Ovary (tissue), 9 donors: ENCODE data around the gene DENND4C. TPM values are rescaled to one million over a fixed set of nuclear protein-coding genes. Genes with fewer than 3 reads are reported as not detected.

Source experiments
- DNase-seq, 5 donors: peaks; one replicate each; pipeline ENCODE4 v3.0.0-alpha.2; 2019 to 2020
- H3K27ac ChIP-seq, 2 donors: fragments of 200-600 bp; one replicate each; pipeline versions ENCODE4 v1.5.1 to v1.8.0; 2019 to 2022
- H3K27me3 ChIP-seq: fragments of 200-600 bp; one replicate; pipeline ENCODE4 v1.8.0; 2022
- H3K36me3 ChIP-seq: fragments of 200-600 bp; sonication (generic); one replicate; pipeline ENCODE4 v1.5.1; 2019
- H3K4me1 ChIP-seq: one replicate; pipeline ENCODE4 v1.8.1; 2013; ENCODE audit warnings: mild to moderate bottlenecking, moderate library complexity; ENCODE audit not compliant: insufficient read depth
- H3K4me3 ChIP-seq: fragments of 200-600 bp; sonication (generic); one replicate; pipeline ENCODE4 v1.5.1; 2017
- H3K9me3 ChIP-seq, 2 donors: fragments of 200-600 bp in 1 of 2; sonication (generic) in 1 of 2; one replicate each; pipeline versions ENCODE4 v1.5.1 to v1.8.1; 2013 to 2019; ENCODE audit warnings: mild to moderate bottlenecking in 1 of 2, moderate library complexity in 1 of 2
- CTCF ChIP-seq, 3 donors: fragments of 450-650 bp in 2 of 3; fragments of 200-600 bp in 1 of 3; IDR thresholded peaks; one replicate each; pipeline versions ENCODE4 v1.5.1 to v1.8.0; 2016 to 2022; ENCODE audit warnings: antibody characterized with exemption in 3 of 3, mild to moderate bottlenecking in 1 of 3
- EP300 ChIP-seq: sonication (generic); formaldehyde crosslinking; IDR thresholded peaks from one replicate; pipeline ENCODE4 v1.6.1; 2017; ENCODE audit warnings: antibody characterized with exemption
- POLR2A ChIP-seq: fragments of 450-650 bp; IDR thresholded peaks from one replicate; pipeline ENCODE4 v1.6.1; 2017; ENCODE audit warnings: antibody characterized with exemption, mild to moderate bottlenecking, moderate library complexity
- WGBS, 3 donors: extraction: QIAGEN DNeasy Blood & Tissue Kit in 1 of 3; methylation state at CpG; one replicate each; pipeline versions ENCODE4 v1.1.5 to v1.1.7; 2013 to 2017; 5-methylcytosine and 5-hydroxymethylcytosine counted together
- intact Hi-C, 4 donors: fragments of 100-400 bp; cut with DNase I; formaldehyde crosslinking; loops; one replicate each; pipeline versions ENCODE4 v1.11.0 to v1.15.1; 2022 to 2023
- polyA plus RNA-seq, 2 donors: library from polyadenylated mRNA; stranded (reverse); fragments of 200-250 nt in 1 of 2; fragments of 350-450 nt in 1 of 2; fragmentation: Illumina TruSeq in 1 of 2; extraction: RNeasy Lipid Tissue Mini Kit (QIAGEN cat#74804) in 1 of 2; gene quantifications; one replicate each; pipeline ENCODE4 v1.2.3, GENCODE V29; 2013 to 2014
- total RNA-seq, 7 donors: library from RNA; depleted of rRNA in 2 of 7; stranded (reverse); fragments of >200 nt in 2 of 7; fragmentation: NEBNext Ultra II Directional in 3 of 7; extraction: Animal tissue kit (Norgen Biotek cat#: 25700) in 3 of 7; gene quantifications; one replicate each; pipeline versions ENCODE4 v1.1.0 to v1.2.4, GENCODE V29; 2016 to 2023
- donor health status: DM: no; HTN: no; CAD: no; lungs with moderate emphysema.
- donor health status: DM: no; HTN: no; CAD: no.
- donor health status: Bipolar disorder and iron deficiency.
- donor health status: DM: yes; HTN: yes; CAD: no.
- donor health status: DM: no; HTN: no; CAD: no.
- donor health status: DM: yes; HTN: yes; CAD: no.

The DENND4C gene
- total and polyA plus RNA-seq, 9 donors = 18.7 to 83.9 (median 58.6) TPM

GRCh38 chr9:19371942-19372341, 141.4 kb downstream of the DENND4C start:
- intact Hi-C loops = no loop called here
- TF ChIP-seq POLR2A = no peak
- no peak for TF ChIP-seq EP300
- no peak for TF ChIP-seq CTCF (IDR thresholded peaks at IDR 0.05)
- 68 to 79% (median 73%) methylated on average over 5 of the region's 5 CpGs for WGBS, 3 donors

GRCh38 chr9:19372567-19372966, 142.1 kb downstream of the DENND4C start:
- H3K27me3 ChIP-seq = no peaks in the 10 kb centered on the region
- 90 to 95% (median 93%) methylated on average over 8 of the region's 8 CpGs for WGBS, 3 donors
- TF ChIP-seq POLR2A = no peak
- no peak for TF ChIP-seq CTCF (IDR thresholded peaks at IDR 0.05)
- no peak for TF ChIP-seq EP300
- intact Hi-C loops = no loop called here
- H3K9me3 ChIP-seq = no peaks in the 10 kb centered on the region
- no peak overlapping the region for H3K27ac ChIP-seq
- no peak overlapping the region for H3K4me3 ChIP-seq
- no peaks in the 10 kb centered on the region for H3K4me1 ChIP-seq
- DNase-seq = no peak
- no peaks in the 10 kb centered on the region for H3K36me3 ChIP-seq

More at GRCh38 chr9:19371942-19372341, 141.4 kb downstream of the DENND4C start:
- Histone ChIP-seq H3K36me3 (no peaks in the 10 kb centered on the region), H3K9me3 (no peaks in the 10 kb centered on the region), H3K4me3 (no peak overlapping the region), H3K27ac (no peak overlapping the region), H3K27me3 (no peaks in the 10 kb centered on the region), H3K4me1 (no peaks in the 10 kb centered on the region)
- DNase-seq = no peak

- H3K36me3 ChIP-seq = no peaks in the 10 kb centered on the region
- no peak for DNase-seq
- H3K9me3 ChIP-seq = no peaks in the 10 kb centered on the region
- H3K4me3 ChIP-seq = no peak overlapping the region
- TF ChIP-seq CTCF (IDR thresholded peaks at IDR 0.05) (no peak), EP300 (no peak)
- no peak overlapping the region for H3K27ac ChIP-seq
- no peaks in the 10 kb centered on the region for H3K4me1 ChIP-seq
- intact Hi-C loops = no loop called here
- no peaks in the 10 kb centered on the region for H3K27me3 ChIP-seq
Observed at GRCh38 chr9:19373527-19373926, 143.0 kb downstream of the DENND4C start.

GRCh38 chr9:19375538-19375937, 145.0 kb downstream of the DENND4C start:
- no peaks in the 10 kb centered on the region for H3K36me3 ChIP-seq
- DNase-seq = no peak
- H3K4me1 ChIP-seq = no peaks in the 10 kb centered on the region
- H3K27ac ChIP-seq = no peak overlapping the region
- intact Hi-C loops = no loop called here
- no peaks in the 10 kb centered on the region for H3K27me3 ChIP-seq
- no peak overlapping the region for H3K4me3 ChIP-seq
- H3K9me3 ChIP-seq = no peaks in the 10 kb centered on the region
- no peak for TF ChIP-seq POLR2A
- no peak for TF ChIP-seq EP300
- no peak for TF ChIP-seq CTCF (IDR thresholded peaks at IDR 0.05)

GRCh38 chr9:19376931-19377330, 146.4 kb downstream of the DENND4C start:
- no peak for DNase-seq
- WGBS, 3 donors = 58 to 68% (median 63%) methylated on average over 2 of the region's 2 CpGs
- intact Hi-C loops = no loop called here
- no peaks in the 10 kb centered on the region for H3K4me1 ChIP-seq
- no peaks in the 10 kb centered on the region for H3K27me3 ChIP-seq
- H3K9me3 ChIP-seq = no peaks in the 10 kb centered on the region
- no peaks in the 10 kb centered on the region for H3K36me3 ChIP-seq
- TF ChIP-seq EP300 (no peak), POLR2A (no peak), CTCF (IDR thresholded peaks at IDR 0.05) (no peak)
- no peak overlapping the region for H3K27ac ChIP-seq
- H3K4me3 ChIP-seq = no peak overlapping the region
